ENCODE data around the gene CACNB2.

Gene CACNB2

GRCh38 chr10:18479502-18479901 lies 339.3 kb downstream of the CACNB2 start:
- no peak overlapping the region for H2BK5ac ChIP-seq (ENCODE audit: low read depth, low read length, poor library complexity, severe bottlenecking)
- 98% methylated on average over 5 of the region's 6 CpGs for WGBS
- no peak overlapping the region for H2BK15ac ChIP-seq (ENCODE audit: low read depth, poor library complexity, severe bottlenecking)

GRCh38 chr10:18483516-18484186 lies 343.4 kb downstream of the CACNB2 start:
- H2BK5ac ChIP-seq (ENCODE audit: low read depth, low read length, poor library complexity, severe bottlenecking) = no peak overlapping the region
- H4K8ac ChIP-seq (ENCODE audit: low read length) = no peak overlapping the region
- WGBS = 86% methylated on average over 10 of the region's 11 CpGs

More at GRCh38 chr10:18479502-18479901, 339.3 kb downstream of the CACNB2 start:
- Histone ChIP-seq H4K8ac (ENCODE audit: low read length) (no peak overlapping the region), H2BK12ac (ENCODE audit: low read length in 2 of 2) (no peak overlapping the region), H3K27ac (ENCODE audit: low read length, poor library complexity, severe bottlenecking) (no peak overlapping the region), H3K4ac (ENCODE audit: low read depth in 1 of 2, low read length in 2 of 2) (no peak overlapping the region), H4K91ac (ENCODE audit: low read length) (no peak overlapping the region), H2AFZ (ENCODE audit: low read depth, low read length) (no peak overlapping the region), H3K18ac (ENCODE audit: low read depth in 1 of 2, low read length in 2 of 2) (no peak overlapping the region), H2BK120ac (ENCODE audit: low read depth, low read length) (no peak overlapping the region), H3K4me3 (ENCODE audit: insufficient read depth in 1 of 2, low read depth in 1 of 2, low read length in 2 of 2) (no peak overlapping the region), H3K9me3 (ENCODE audit: control insufficient read depth, low read length) (no peaks in the 10 kb centered on the region), H3K9ac (ENCODE audit: low read length) (no peak overlapping the region), H2AK5ac (ENCODE audit: low read length, severe bottlenecking) (no peak overlapping the region), H3K36me3 (ENCODE audit: control insufficient read depth in 1 of 2, insufficient read depth in 2 of 2, low read depth in 1 of 2, low read length in 2 of 2) (no peaks in the 10 kb centered on the region), H3K27me3 (ENCODE audit: control insufficient read depth in 1 of 2, insufficient read depth in 1 of 2, low read length in 2 of 2) (no peaks in the 10 kb centered on the region), H3K14ac (ENCODE audit: low read length in 2 of 2) (no peak overlapping the region), H3K4me2 (ENCODE audit: low read length, poor library complexity, severe bottlenecking) (no peak overlapping the region), H3K79me1 (replicated peaks; ENCODE audit: low read length, poor library complexity, severe bottlenecking) (no peaks in the 10 kb centered on the region), H3K23ac (ENCODE audit: low read length in 2 of 2) (no peak overlapping the region), H3K4me1 (ENCODE audit: control insufficient read depth, insufficient read depth, low read depth, low read length) (no peaks in the 10 kb centered on the region)
- no peak for DNase-seq

DNA sequence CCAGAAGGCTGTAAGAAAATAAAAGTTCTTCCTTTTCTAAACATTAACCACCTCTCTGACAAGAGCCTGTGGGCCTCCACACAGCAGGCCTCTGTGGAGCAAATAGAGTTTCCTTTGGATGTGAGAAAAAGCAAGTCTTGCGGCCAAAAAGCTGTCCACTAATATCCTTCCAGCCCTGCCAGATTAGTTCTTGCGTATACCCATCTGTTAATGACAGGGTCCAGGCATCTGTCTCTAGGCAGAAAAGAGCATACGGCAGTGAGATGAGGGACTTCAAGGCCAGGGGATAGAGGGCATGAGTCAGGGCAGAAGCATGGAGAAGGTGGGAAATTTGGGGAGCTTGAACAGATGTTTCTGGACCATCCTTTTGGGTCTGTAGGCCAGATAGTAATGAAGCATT lies 346.2 kb downstream of the CACNB2 start:
- no peak overlapping the region for H3K4me2 ChIP-seq (ENCODE audit: low read length, poor library complexity, severe bottlenecking)
- H3K4me3 ChIP-seq (ENCODE audit: insufficient read depth in 1 of 2, low read depth in 1 of 2, low read length in 2 of 2) = no peak overlapping the region
- H4K8ac ChIP-seq (ENCODE audit: low read length) = no peak overlapping the region
- H3K14ac ChIP-seq (ENCODE audit: low read length in 2 of 2) = no peak overlapping the region
- H3K9ac ChIP-seq (ENCODE audit: low read length) = no peak overlapping the region
- H3K4me1 ChIP-seq (ENCODE audit: control insufficient read depth, insufficient read depth, low read depth, low read length) = no peaks in the 10 kb centered on the region
- H3K18ac ChIP-seq (ENCODE audit: low read depth in 1 of 2, low read length in 2 of 2) = no peak overlapping the region
- H2BK15ac ChIP-seq (ENCODE audit: low read depth, poor library complexity, severe bottlenecking) = no peak overlapping the region
- no peak overlapping the region for H2AK5ac ChIP-seq (ENCODE audit: low read length, severe bottlenecking)
- no peaks in the 10 kb centered on the region for H3K27me3 ChIP-seq (ENCODE audit: control insufficient read depth in 1 of 2, insufficient read depth in 1 of 2, low read length in 2 of 2)
- no peak overlapping the region for H3K27ac ChIP-seq (ENCODE audit: low read length, poor library complexity, severe bottlenecking)
- 85% methylated on average over 3 of the region's 3 CpGs for WGBS
- no peak overlapping the region for H3K23ac ChIP-seq (ENCODE audit: low read length in 2 of 2)
- no peak for DNase-seq
- no peak overlapping the region for H2BK12ac ChIP-seq (ENCODE audit: low read length in 2 of 2)
- H3K36me3 ChIP-seq (ENCODE audit: control insufficient read depth in 1 of 2, insufficient read depth in 2 of 2, low read depth in 1 of 2, low read length in 2 of 2) = no peaks in the 10 kb centered on the region
- no peak overlapping the region for H2BK5ac ChIP-seq (ENCODE audit: low read depth, low read length, poor library complexity, severe bottlenecking)
- H2BK120ac ChIP-seq (ENCODE audit: low read depth, low read length) = no peak overlapping the region
- no peak overlapping the region for H3K4ac ChIP-seq (ENCODE audit: low read depth in 1 of 2, low read length in 2 of 2)
- H3K79me1 ChIP-seq (replicated peaks; ENCODE audit: low read length, poor library complexity, severe bottlenecking) = no peaks in the 10 kb centered on the region
- H3K9me3 ChIP-seq (ENCODE audit: control insufficient read depth, low read length) = no peaks in the 10 kb centered on the region
- no peak overlapping the region for H2AFZ ChIP-seq (ENCODE audit: low read depth, low read length)
- H4K91ac ChIP-seq (ENCODE audit: low read length) = no peak overlapping the region

More at GRCh38 chr10:18483516-18484186, 343.4 kb downstream of the CACNB2 start:
- Histone ChIP-seq H2BK120ac (ENCODE audit: low read depth, low read length) (no peak overlapping the region), H3K4me2 (ENCODE audit: low read length, poor library complexity, severe bottlenecking) (no peak overlapping the region), H2AK5ac (ENCODE audit: low read length, severe bottlenecking) (no peak overlapping the region), H3K4ac (ENCODE audit: low read depth in 1 of 2, low read length in 2 of 2) (no peak overlapping the region), H3K9ac (ENCODE audit: low read length) (no peak overlapping the region), H3K14ac (ENCODE audit: low read length in 2 of 2) (no peak overlapping the region), H3K4me3 (ENCODE audit: insufficient read depth in 1 of 2, low read depth in 1 of 2, low read length in 2 of 2) (no peak overlapping the region), H2BK12ac (ENCODE audit: low read length in 2 of 2) (no peak overlapping the region), H3K36me3 (ENCODE audit: control insufficient read depth in 1 of 2, insufficient read depth in 2 of 2, low read depth in 1 of 2, low read length in 2 of 2) (no peaks in the 10 kb centered on the region), H4K91ac (ENCODE audit: low read length) (no peak overlapping the region), H3K27ac (ENCODE audit: low read length, poor library complexity, severe bottlenecking) (no peak overlapping the region), H2BK15ac (ENCODE audit: low read depth, poor library complexity, severe bottlenecking) (no peak overlapping the region), H2AFZ (ENCODE audit: low read depth, low read length) (no peak overlapping the region), H3K27me3 (ENCODE audit: control insufficient read depth in 1 of 2, insufficient read depth in 1 of 2, low read length in 2 of 2) (no peaks in the 10 kb centered on the region), H3K79me1 (replicated peaks; ENCODE audit: low read length, poor library complexity, severe bottlenecking) (no peaks in the 10 kb centered on the region), H3K9me3 (ENCODE audit: control insufficient read depth, low read length) (no peaks in the 10 kb centered on the region), H3K23ac (ENCODE audit: low read length in 2 of 2) (no peak overlapping the region), H3K18ac (ENCODE audit: low read depth in 1 of 2, low read length in 2 of 2) (no peak overlapping the region), H3K4me1 (ENCODE audit: control insufficient read depth, insufficient read depth, low read depth, low read length) (no peaks in the 10 kb centered on the region)
- DNase-seq = no peak

GRCh38 chr10:18490755-18491154 lies 350.5 kb downstream of the CACNB2 start:
- H3K9ac ChIP-seq (ENCODE audit: low read length) = no peak overlapping the region
- H3K4me3 ChIP-seq (ENCODE audit: insufficient read depth in 1 of 2, low read depth in 1 of 2, low read length in 2 of 2) = no peak overlapping the region
- WGBS = 69% methylated on average over 4 of the region's 4 CpGs
- no peak overlapping the region for H3K18ac ChIP-seq (ENCODE audit: low read depth in 1 of 2, low read length in 2 of 2)
- H3K79me1 ChIP-seq (replicated peaks; ENCODE audit: low read length, poor library complexity, severe bottlenecking) = no peaks in the 10 kb centered on the region
- H3K36me3 ChIP-seq (ENCODE audit: control insufficient read depth in 1 of 2, insufficient read depth in 2 of 2, low read depth in 1 of 2, low read length in 2 of 2) = no peaks in the 10 kb centered on the region
- no peak overlapping the region for H2BK15ac ChIP-seq (ENCODE audit: low read depth, poor library complexity, severe bottlenecking)
- no peak overlapping the region for H2AK5ac ChIP-seq (ENCODE audit: low read length, severe bottlenecking)
- H3K14ac ChIP-seq (ENCODE audit: low read length in 2 of 2) = no peak overlapping the region
- H4K91ac ChIP-seq (ENCODE audit: low read length) = no peak overlapping the region
- H3K4ac ChIP-seq (ENCODE audit: low read depth in 1 of 2, low read length in 2 of 2) = no peak overlapping the region
- no peak overlapping the region for H3K27ac ChIP-seq (ENCODE audit: low read length, poor library complexity, severe bottlenecking)
- H3K4me1 ChIP-seq (ENCODE audit: control insufficient read depth, insufficient read depth, low read depth, low read length) = no peaks in the 10 kb centered on the region
- no peak overlapping the region for H2BK12ac ChIP-seq (ENCODE audit: low read length in 2 of 2)
- no peaks in the 10 kb centered on the region for H3K27me3 ChIP-seq (ENCODE audit: control insufficient read depth in 1 of 2, insufficient read depth in 1 of 2, low read length in 2 of 2)
- H2BK120ac ChIP-seq (ENCODE audit: low read depth, low read length) = no peak overlapping the region
- no peak for DNase-seq
- no peak overlapping the region for H4K8ac ChIP-seq (ENCODE audit: low read length)
- no peak overlapping the region for H2AFZ ChIP-seq (ENCODE audit: low read depth, low read length)
- no peak overlapping the region for H3K4me2 ChIP-seq (ENCODE audit: low read length, poor library complexity, severe bottlenecking)
- H3K9me3 ChIP-seq (ENCODE audit: control insufficient read depth, low read length) = no peaks in the 10 kb centered on the region
- no peak overlapping the region for H2BK5ac ChIP-seq (ENCODE audit: low read depth, low read length, poor library complexity, severe bottlenecking)
- no peak overlapping the region for H3K23ac ChIP-seq (ENCODE audit: low read length in 2 of 2)

Measured in mesenchymal stem cell (in vitro differentiated cells and primary cell).